HCT116 (cell line): ENCODE results near the gene ATG101. TPM values are rescaled to one million over a fixed set of nuclear protein-coding genes. Genes with fewer than 3 reads are reported as not detected.

Source experiments
- ATAC-seq: fragments of 200-7000 bp; cut with Tn5 transposase; 2 replicates; pipeline ENCODE4 v1.9.1; 2020; ENCODE audit warnings: mild to moderate bottlenecking, moderate library complexity
- BruUV-seq: library from RNA; stranded (reverse); fragments of 400-500 nt; replicated peaks from 2 replicates; lab custom pipeline; 2021; lab: Mats Ljungman, UMichigan
- CTCF ChIA-PET: fragments of 300-600 bp; sonication (Branson Sonifier 250); formaldehyde crosslinking; loops from one replicate; lab custom pipeline; 2021; ENCODE audit warnings: antibody characterized with exemption; lab: Charles Lee
- POLR2A ChIA-PET: fragments of 300-600, 350-600 bp; sonication (Branson Sonifier 250); formaldehyde crosslinking; loops from one replicate; lab custom pipeline; 2021; ENCODE audit warnings: antibody characterized with exemption; lab: Charles Lee
- RAD21 ChIA-PET, 2 experiments: fragments of 300-600 bp; sonication (Branson Sonifier 250); formaldehyde crosslinking; loops; one replicate each; lab custom pipeline; 2023; ENCODE audit warnings: low total read pairs in 2 of 2; ENCODE audit not compliant: uncharacterized antibody in 2 of 2, unreplicated experiment in 2 of 2, low non-redundant PET in 1 of 2; lab: Charles Lee
- DNase-seq: peaks from one replicate; pipeline ENCODE4 v3.0.0-alpha.2; 2010; ENCODE audit warnings: low read depth, low spot score
- H2AFZ ChIP-seq: fragments of 200-600 bp; shearing (Covaris generic), sonication (generic); 2 replicates; pipeline ENCODE4 v1.6.1; 2017; ENCODE audit warnings: low read depth, mixed run types, mixed read lengths, antibody characterized with exemption, low read length; ENCODE audit not compliant: poor library complexity, severe bottlenecking
- H3K27ac ChIP-seq: 2 replicates; pipeline ENCODE4 v1.5.1; 2012; ENCODE audit warnings: low read depth, low read length
- H3K27me3 ChIP-seq: fragments of 200-600 bp; sonication (generic); 2 replicates; pipeline ENCODE4 v1.6.1; 2016; ENCODE audit warnings: mixed run types, low read length, mixed read lengths; ENCODE audit not compliant: insufficient read depth
- H3K36me3 ChIP-seq, 2 experiments: fragments of 200-500 bp in 1 of 2; fragments of 200-600 bp in 1 of 2; sonication (Bioruptor generic) in 1 of 2; sonication (generic) in 1 of 2; 2 replicates each; pipeline versions ENCODE4 v1.5.1 to v1.6.1; 2014 to 2016; ENCODE audit warnings: low read length in 2 of 2, inconsistent platforms in 1 of 2, mixed read lengths in 1 of 2, mixed run types in 1 of 2; ENCODE audit not compliant: insufficient read depth in 2 of 2, control insufficient read depth in 1 of 2
- H3K4me1 ChIP-seq, 2 experiments: fragments of 200-600 bp in 1 of 2; sonication (generic) in 1 of 2; 2 replicates each; pipeline versions ENCODE4 v1.5.1 to v1.6.1; 2012 to 2017; ENCODE audit warnings: low read length in 2 of 2, inconsistent platforms in 1 of 2, mild to moderate bottlenecking in 1 of 2, mixed read lengths in 1 of 2, mixed run types in 1 of 2, moderate library complexity in 1 of 2; ENCODE audit not compliant: insufficient read depth in 2 of 2, control insufficient read depth in 1 of 2
- H3K4me2 ChIP-seq: fragments of 200-600 bp; sonication (generic); 2 replicates; pipeline ENCODE4 v1.6.1; 2017; ENCODE audit warnings: mixed run types, low read length, mixed read lengths
- H3K4me3 ChIP-seq, 2 experiments: fragments of 200-600 bp in 1 of 2; sonication (generic) in 1 of 2; replicated peaks in 1 of 2; 2 replicates each; pipeline ENCODE4 v1.5.1; 2011 to 2016; ENCODE audit warnings: low read length in 2 of 2, control low read depth in 1 of 2, low read depth in 1 of 2, mild to moderate bottlenecking in 1 of 2, mixed read lengths in 1 of 2, mixed run types in 1 of 2
- H3K79me2 ChIP-seq: fragments of 200-600 bp; sonication (generic); 2 replicates; pipeline ENCODE4 v1.6.1; 2017; ENCODE audit warnings: mild to moderate bottlenecking, mixed run types, low read length, moderate library complexity, mixed read lengths; ENCODE audit not compliant: insufficient read depth
- H3K9ac ChIP-seq: fragments of 200-600 bp; sonication (generic); 2 replicates; pipeline ENCODE4 v1.6.1; 2016; ENCODE audit warnings: low read length, mixed read lengths
- H3K9me2 ChIP-seq: fragments of 200-600 bp; sonication (generic), shearing (Covaris generic); 2 replicates; pipeline ENCODE4 v1.6.1; 2017; ENCODE audit warnings: mixed run types, mild to moderate bottlenecking, moderate library complexity; ENCODE audit not compliant: insufficient read depth
- H3K9me3 ChIP-seq, 2 experiments: fragments of 200-500 bp in 1 of 2; fragments of 200-600 bp in 1 of 2; sonication (Bioruptor generic) in 1 of 2; sonication (generic) in 1 of 2; 2 replicates each; pipeline ENCODE4 v1.6.1; 2014 to 2017; ENCODE audit warnings: low read length in 2 of 2, mixed read lengths in 2 of 2, inconsistent platforms in 1 of 2, low read depth in 1 of 2, mild to moderate bottlenecking in 1 of 2, mixed run types in 1 of 2, moderate library complexity in 1 of 2; ENCODE audit not compliant: control insufficient read depth in 1 of 2, insufficient read depth in 1 of 2
- H4K20me1 ChIP-seq: fragments of 200-600 bp; sonication (generic), shearing (Covaris generic); 2 replicates; pipeline ENCODE4 v1.6.1; 2017; ENCODE audit warnings: mixed run types, mild to moderate bottlenecking, moderate library complexity; ENCODE audit not compliant: insufficient read depth
- CBX3 ChIP-seq: IDR thresholded peaks from 2 replicates; pipeline ENCODE4 v1.6.1; 2012; ENCODE audit warnings: low read depth
- CEBPB ChIP-seq: IDR thresholded peaks from 2 replicates; pipeline ENCODE4 v1.6.1; 2012; ENCODE audit warnings: low read depth
- EGR1 ChIP-seq: IDR thresholded peaks from 2 replicates; pipeline ENCODE4 v1.6.1; 2012; ENCODE audit warnings: low read depth
- ELF1 ChIP-seq: IDR thresholded peaks from 2 replicates; pipeline ENCODE4 v1.6.1; 2012; ENCODE audit warnings: low read depth, borderline replicate concordance
- EZH2 ChIP-seq: fragments of 200-600 bp; sonication (generic); IDR thresholded peaks from 2 replicates; pipeline ENCODE4 v1.6.1; 2017; ENCODE audit warnings: antibody characterized with exemption, mixed run types
- EZH2phosphoT487 ChIP-seq: fragments of 200-600 bp; IDR thresholded peaks from 2 replicates; pipeline ENCODE4 v1.6.1; 2018; ENCODE audit warnings: antibody characterized with exemption, borderline replicate concordance
- FOSL1 ChIP-seq: IDR thresholded peaks from 2 replicates; pipeline ENCODE4 v1.6.1; 2012; ENCODE audit warnings: low read depth
- JUND ChIP-seq: IDR thresholded peaks from 2 replicates; pipeline ENCODE4 v1.6.1; 2012
- RAD21 ChIP-seq: IDR thresholded peaks from 2 replicates; pipeline ENCODE4 v1.6.1; 2012; ENCODE audit warnings: low read depth, mild to moderate bottlenecking
- SP1 ChIP-seq: IDR thresholded peaks from 2 replicates; pipeline ENCODE4 v1.6.1; 2012; ENCODE audit warnings: low read depth
- SRF ChIP-seq: IDR thresholded peaks from 2 replicates; pipeline ENCODE4 v1.6.1; 2012; ENCODE audit warnings: low read depth
- TCF7L2 ChIP-seq: IDR thresholded peaks from 2 replicates; pipeline ENCODE4 v1.7.0; 2011; ENCODE audit warnings: borderline replicate concordance, inconsistent platforms; ENCODE audit not compliant: insufficient read depth, insufficient read length; ENCODE audit errors: extremely low read depth
- YY1 ChIP-seq: IDR thresholded peaks from 2 replicates; pipeline ENCODE4 v1.6.1; 2011; ENCODE audit warnings: low read length, low read depth, moderate library complexity, mild to moderate bottlenecking; ENCODE audit not compliant: insufficient replicate concordance; ENCODE audit errors: extremely low read depth
- intact Hi-C: fragments of 100-400 bp; cut with micrococcal nuclease; formaldehyde crosslinking; loops from 2 replicates; pipeline ENCODE4 v1.10.0; 2022
- total RNA-seq: library from RNA; stranded (reverse); gene quantifications from one replicate; pipeline ENCODE4 v1.2.1, GENCODE V29; 2021; ENCODE audit not compliant: unreplicated experiment
- TF ChIP-seq, protein P1 (sequence below), 3 experiments: fragments of 200-600 bp in 1 of 3; sonication (generic) in 1 of 3; IDR thresholded peaks in 2 of 3; conservative IDR thresholded peaks in 1 of 3; 2 replicates each; pipeline ENCODE4 v1.5.1; 2012 to 2017; ENCODE audit warnings: low read depth in 2 of 3, low read length in 2 of 3, antibody characterized with exemption in 1 of 3, borderline replicate concordance in 1 of 3, control low read depth in 1 of 3, mild to moderate bottlenecking in 1 of 3, mixed read lengths in 1 of 3, mixed run types in 1 of 3, moderate library complexity in 1 of 3; ENCODE audit not compliant: insufficient read depth in 1 of 3
- TF ChIP-seq, protein P2 (sequence below): IDR thresholded peaks from 2 replicates; pipeline ENCODE4 v1.6.1; 2012
- TF ChIP-seq, protein P3 (sequence below): IDR thresholded peaks from 2 replicates; pipeline ENCODE4 v1.6.1; 2012

ATG101 gene
- total RNA-seq, 1 experiment from 2014 or later = 49.2 TPM

GRCh38 chr12:52046859-52047258, 22.9 kb upstream of the ATG101 start:
- H3K9me3 ChIP-seq = no peaks in the 10 kb centered on the region
- no peaks in the 10 kb centered on the region for H4K20me1 ChIP-seq
- no peak overlapping the region for H2AFZ ChIP-seq
- no peak overlapping the region for H3K9ac ChIP-seq
- H3K27ac ChIP-seq = no peak overlapping the region
- H3K4me3 ChIP-seq = no peak overlapping the region
- H3K4me2 ChIP-seq = no peak overlapping the region
- H3K27me3 ChIP-seq = no peaks in the 10 kb centered on the region
- H3K9me2 ChIP-seq = no peaks in the 10 kb centered on the region
- H3K4me1 ChIP-seq = peaks cover 14 to 43% of the 10 kb centered on the region in 2 experiments
- no peaks in the 10 kb centered on the region for H3K36me3 ChIP-seq
- intact Hi-C loops = no loop called here
- peaks cover 6% of the 10 kb centered on the region; the same call in 1 of the 2 replicates for H3K79me2 ChIP-seq
- ATAC-seq = no peak
- ChIA-PET POLR2A (no interaction called here), CTCF (no interaction called here), RAD21 (no interaction called here)
- no peak for DNase-seq
- no TSS peak for BruUV-seq
- TF ChIP-seq, protein P1, sequence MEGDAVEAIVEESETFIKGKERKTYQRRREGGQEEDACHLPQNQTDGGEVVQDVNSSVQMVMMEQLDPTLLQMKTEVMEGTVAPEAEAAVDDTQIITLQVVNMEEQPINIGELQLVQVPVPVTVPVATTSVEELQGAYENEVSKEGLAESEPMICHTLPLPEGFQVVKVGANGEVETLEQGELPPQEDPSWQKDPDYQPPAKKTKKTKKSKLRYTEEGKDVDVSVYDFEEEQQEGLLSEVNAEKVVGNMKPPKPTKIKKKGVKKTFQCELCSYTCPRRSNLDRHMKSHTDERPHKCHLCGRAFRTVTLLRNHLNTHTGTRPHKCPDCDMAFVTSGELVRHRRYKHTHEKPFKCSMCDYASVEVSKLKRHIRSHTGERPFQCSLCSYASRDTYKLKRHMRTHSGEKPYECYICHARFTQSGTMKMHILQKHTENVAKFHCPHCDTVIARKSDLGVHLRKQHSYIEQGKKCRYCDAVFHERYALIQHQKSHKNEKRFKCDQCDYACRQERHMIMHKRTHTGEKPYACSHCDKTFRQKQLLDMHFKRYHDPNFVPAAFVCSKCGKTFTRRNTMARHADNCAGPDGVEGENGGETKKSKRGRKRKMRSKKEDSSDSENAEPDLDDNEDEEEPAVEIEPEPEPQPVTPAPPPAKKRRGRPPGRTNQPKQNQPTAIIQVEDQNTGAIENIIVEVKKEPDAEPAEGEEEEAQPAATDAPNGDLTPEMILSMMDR (IDR thresholded peaks at IDR 0.05 in 2 of 3, conservative IDR thresholded peaks at IDR 0.05 in 1 of 3; ENCODE audit: borderline replicate concordance in 1 of 3, insufficient read depth in 1 of 3, low read depth in 2 of 3, low read length in 2 of 3) = no peak
- no peak for TF ChIP-seq JUND
- TF ChIP-seq, protein P2, sequence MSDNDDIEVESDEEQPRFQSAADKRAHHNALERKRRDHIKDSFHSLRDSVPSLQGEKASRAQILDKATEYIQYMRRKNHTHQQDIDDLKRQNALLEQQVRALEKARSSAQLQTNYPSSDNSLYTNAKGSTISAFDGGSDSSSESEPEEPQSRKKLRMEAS = no peak
- TF ChIP-seq, protein P3, sequence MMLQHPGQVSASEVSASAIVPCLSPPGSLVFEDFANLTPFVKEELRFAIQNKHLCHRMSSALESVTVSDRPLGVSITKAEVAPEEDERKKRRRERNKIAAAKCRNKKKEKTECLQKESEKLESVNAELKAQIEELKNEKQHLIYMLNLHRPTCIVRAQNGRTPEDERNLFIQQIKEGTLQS = no peak
- no peak for TF ChIP-seq FOSL1
- TF ChIP-seq CBX3 = no peak
- no peak for TF ChIP-seq SRF
- TF ChIP-seq RAD21 = no peak
- TF ChIP-seq SP1 = no peak
- TF ChIP-seq EZH2phosphoT487 = no peak
- no peak for TF ChIP-seq EZH2
- TF ChIP-seq YY1 = no peak
- TF ChIP-seq CEBPB = no peak
- TF ChIP-seq ELF1 = no peak
- no peak for TF ChIP-seq EGR1
- TF ChIP-seq TCF7L2 = no peak
